GM19035 (cell line): ENCODE measurements around the gene LMAN2L.

Source experiments
- ATAC-seq: cut with Tn5 transposase; IDR thresholded peaks from one replicate; pipeline ENCODE4 v1.9.1; 2021; ENCODE audit not compliant: unreplicated experiment

The LMAN2L gene, protein sequence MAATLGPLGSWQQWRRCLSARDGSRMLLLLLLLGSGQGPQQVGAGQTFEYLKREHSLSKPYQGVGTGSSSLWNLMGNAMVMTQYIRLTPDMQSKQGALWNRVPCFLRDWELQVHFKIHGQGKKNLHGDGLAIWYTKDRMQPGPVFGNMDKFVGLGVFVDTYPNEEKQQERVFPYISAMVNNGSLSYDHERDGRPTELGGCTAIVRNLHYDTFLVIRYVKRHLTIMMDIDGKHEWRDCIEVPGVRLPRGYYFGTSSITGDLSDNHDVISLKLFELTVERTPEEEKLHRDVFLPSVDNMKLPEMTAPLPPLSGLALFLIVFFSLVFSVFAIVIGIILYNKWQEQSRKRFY

DNA sequence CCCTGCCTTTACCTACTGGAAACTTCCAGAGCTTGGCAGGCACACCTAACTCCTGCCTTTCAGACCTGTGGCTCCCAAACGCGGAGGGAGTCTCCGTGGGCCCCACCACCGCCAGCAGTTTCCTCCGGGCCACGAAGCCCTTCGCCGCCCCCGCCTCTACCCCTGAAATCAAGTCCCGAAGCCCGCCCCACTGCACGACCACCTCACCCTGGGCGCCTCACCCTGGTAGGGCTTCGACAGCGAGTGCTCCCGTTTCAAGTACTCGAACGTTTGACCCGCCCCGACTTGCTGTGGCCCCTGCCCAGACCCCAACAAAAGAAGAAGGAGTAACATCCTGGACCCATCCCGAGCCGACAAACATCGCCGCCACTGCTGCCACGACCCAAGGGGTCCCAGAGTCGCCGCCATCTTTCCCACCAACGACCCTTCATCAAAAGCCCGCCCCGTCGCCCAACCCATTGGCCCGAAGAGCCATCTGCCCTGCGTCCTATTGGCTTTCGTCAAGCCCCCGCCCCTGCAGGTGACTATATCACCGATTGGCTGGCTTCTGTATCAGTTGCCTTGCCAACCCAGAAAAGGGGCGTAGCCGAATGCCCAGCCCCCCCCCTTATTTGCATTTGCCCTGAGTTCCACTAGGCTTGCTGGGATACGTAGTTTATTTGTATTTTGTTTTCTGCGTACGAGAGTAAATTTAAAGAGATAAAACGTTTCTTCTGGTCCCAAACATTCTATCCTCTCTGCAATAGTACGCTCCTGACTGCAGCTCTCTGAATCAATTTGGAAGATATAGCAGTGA, at the start of gene LMAN2L:
Gene LMAN2L, minus strand, starts transcription at position 432 of the 796 bp plus-strand sequence. Its CDS starts 24 bp downstream, at position 408.
- peak; percentile 99 for ATAC-seq

DNA sequence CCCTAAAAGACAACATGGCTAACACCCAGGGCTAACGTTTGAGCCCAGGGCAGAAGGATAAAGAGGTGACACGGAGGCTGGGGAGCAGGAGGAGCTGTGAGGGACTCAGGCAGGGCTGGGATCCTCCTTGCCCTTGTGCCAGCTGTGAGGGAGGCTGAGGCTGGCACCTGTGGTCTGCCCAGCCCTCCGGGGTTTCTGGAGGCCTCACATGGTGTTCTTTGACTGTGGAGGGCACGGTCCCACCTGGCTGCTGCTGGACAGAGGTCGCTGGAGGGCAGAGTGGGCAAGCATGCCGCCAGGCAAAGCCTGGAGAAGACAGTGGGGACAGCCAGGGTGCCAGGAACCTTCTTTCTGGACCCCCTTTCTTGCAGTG, 49.4 kb upstream of the LMAN2L start:
- no peak for ATAC-seq

DNA sequence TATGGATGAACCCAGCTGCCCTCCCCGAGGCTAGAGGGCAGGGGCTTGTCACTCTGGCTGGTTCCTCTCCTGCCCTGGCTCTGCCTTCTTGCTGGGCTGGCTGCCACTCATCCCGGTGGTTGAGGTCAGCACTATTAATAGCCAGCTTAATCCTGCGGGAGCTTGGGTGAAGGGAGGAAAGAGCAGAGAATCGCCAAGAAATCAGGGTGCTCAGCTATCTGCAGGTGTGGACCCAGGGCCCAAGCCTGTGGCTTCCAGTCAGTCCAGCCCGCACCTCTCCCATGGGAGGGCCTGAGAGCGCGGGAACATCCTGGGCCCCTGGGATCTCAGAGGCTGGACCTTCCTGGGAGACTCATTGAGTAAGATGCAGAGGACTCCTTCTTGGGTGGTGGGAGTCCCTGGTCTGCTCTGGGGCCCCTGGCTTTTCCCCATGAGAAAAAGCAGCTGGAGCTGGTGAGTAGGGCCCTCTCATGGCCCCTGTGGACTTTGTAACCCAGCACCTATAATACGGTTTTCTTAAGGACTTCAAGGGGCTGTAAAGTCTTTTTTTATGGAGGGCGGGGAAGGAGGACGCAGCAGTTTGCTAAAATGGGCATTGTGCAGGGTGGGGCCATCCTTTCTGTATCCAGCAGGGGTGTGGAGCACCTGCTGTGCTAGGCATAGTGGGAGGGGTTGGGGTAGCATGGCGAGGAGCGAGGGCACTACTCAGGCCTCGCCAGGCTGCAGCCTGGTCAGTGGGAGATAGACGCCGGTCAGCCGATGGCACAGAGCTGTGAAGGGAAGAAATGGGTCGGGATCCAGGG, 48.8 kb upstream of the LMAN2L start:
- ATAC-seq: no peak

- no peak for ATAC-seq
Measured at GRCh38 chr2:96787411-96787810, 47.5 kb upstream of the LMAN2L start.

DNA sequence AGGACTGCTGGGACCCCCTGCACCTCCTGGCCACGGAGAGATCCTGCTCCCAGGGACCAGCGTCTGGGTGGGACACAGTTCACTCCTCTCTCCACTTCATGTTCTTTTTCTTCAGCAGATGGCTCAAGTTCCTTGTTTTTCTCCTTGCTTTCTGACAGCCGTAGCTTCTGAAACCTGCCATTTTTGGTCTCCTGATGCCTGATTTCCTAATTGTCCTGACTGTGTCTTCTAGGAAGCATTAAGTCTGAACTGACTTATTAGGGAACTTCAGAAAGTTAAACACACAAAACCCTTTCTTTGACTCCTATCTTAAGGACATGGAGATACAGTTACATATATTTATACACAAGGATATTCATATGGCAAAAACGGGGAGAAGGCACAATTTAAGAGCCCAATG, 43.5 kb upstream of the LMAN2L start:
- ATAC-seq: no peak

GRCh38 chr2:96775160-96775559, 35.3 kb upstream of the LMAN2L start:
- no peak for ATAC-seq

DNA sequence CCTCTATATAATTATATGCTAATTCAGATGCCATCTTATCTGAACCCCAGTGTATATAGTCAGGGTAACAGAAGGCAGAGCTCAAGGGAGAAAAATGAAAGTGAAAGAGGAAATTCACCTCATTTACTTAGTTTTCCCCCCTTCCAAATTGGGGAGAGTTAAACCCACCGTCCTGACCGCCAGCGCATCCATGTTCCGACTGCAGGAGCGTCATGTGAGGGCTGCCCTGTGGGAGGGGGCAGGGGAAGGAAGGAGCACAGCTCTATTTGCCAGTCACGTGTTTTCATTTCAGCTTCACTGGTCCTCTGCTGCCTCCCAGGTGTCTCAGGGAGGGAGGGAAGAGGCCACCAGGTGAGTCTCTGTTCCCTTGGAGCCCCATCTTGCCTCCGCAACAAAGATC, 34.1 kb upstream of the LMAN2L start:
- ATAC-seq: no peak

DNA sequence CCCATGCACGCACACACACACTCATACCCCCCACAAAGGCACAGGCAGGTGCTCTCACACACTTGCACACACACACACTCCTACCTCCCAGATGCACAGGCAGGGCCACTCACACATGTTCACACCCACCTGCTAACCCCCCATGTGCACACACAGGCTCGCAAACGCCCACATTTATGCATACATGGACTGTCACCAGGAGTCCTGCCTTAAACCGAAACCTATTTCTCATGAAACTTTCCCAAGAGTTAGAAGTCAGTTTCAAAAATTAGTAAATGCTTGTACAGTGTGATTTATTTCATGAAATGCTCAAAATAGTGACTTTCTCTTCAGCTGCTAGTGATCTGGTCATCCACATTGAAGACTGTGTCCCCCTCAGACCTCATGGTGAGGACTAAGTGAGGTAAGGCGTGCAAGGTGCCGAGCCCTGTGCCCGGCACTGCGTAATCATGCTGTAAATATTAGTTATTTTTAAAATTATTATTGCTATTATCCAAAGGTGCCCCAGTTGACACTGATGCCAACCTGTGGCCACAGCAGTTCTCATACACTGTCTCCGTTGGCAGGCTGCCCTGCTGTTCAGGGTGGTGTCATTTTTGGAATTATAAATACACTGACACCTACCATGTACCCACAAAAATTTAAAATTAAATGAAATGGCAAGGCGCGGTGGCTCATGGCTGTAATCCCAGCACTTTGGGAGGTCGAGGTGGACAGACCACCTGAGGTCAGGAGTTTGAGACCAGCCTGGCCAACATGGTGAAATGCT, 33.2 kb upstream of the LMAN2L start:
- no peak for ATAC-seq

- no peak for ATAC-seq
Measured at GRCh38 chr2:96771796-96772618, 32.1 kb upstream of the LMAN2L start.

DNA sequence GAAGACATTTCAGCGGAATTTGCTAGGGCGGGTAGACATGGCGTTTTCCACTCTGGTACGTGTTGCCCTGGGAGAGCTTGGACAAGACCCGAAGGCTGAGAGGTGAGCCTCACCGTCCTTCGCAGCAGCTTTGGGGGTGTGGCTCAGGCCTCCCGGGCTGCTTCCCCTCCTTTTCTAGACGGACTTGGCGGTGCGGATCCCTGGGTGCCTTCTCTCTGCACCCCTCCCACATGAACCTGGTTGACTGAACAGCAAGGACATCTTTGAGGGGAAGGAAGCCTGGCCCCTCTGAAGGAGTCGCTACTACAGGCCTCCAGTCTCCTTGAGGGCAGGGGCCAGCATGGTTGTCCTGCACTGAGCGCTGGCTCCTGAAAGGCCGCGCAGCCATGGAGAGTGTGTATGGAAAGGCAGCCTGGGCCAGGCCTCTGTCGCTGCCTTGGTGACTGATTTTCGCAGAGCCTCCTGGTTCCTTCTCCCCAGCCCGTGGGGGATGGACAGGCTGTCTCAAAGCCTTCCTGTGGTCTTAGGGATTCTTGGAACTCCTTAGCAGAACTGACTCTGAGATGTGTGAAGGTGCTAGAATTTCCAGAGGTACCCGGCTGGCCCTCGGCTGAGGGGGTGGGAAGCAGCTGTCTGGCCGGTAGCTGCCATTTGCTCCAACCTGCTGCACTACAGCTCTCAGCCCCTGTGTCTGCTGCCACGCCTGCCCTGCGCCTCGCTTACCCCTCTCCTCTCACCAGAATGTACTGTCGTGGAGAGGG, 30.8 kb upstream of the LMAN2L start:
- no peak for ATAC-seq

GRCh38 chr2:96769814-96770213, 29.9 kb upstream of the LMAN2L start:
- ATAC-seq: no peak

DNA sequence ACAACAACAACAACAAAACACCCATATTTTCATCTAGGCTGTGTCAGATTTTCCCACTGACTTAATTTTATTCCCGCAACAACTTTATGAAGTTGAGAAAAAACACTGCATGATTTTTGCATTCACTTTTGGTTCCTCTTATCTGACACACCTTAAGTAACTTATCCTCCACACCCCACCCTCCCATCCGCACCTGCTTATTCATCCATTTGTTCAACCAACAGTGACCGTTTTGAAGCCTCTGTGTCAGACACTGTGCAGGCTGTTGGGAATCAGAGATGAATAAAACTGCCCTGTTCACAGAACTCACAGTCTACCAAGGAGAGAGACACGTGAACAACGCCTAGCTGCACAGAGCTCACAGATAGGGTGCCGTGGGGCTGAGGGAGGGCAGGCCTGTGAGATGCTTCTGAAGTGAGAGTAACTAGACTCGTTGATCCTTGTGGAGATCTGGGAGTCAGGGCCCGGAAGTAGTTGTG, 28.3 kb upstream of the LMAN2L start:
- ATAC-seq: no peak

DNA sequence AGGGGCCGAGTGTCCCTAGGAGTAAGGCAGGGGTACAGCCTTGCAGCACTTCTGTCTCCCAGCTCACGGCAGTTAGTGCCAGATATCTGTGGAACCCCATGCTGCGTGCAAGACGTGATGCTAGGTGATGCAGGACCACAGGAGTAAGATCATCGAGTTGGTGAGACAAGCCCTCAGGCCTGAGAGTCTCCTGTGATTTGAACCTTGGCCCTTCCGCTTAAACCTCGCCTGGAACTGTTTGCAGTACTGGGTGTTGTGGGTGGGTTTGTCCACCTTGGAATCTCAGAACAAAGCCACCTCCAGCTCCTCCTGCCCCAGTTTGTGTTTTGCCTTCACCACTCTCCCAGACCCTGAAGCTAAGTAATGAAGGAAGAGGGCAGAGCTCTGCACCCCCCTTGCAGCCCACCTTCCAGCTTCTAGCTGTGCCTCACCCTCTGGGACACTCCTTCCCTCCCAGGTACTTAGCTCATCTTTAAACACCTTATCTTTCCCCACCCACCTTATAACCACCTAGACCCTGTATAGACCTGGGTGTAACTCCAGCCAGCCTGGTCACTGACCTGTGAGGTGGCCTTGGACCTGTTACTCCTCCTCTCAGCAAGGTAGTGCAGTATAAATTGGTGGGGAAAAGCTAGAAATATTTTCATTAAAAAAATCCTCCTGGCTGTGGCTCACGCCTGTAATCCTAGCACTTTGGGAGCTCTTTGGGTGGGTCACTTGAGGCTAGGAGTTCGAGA, 27.4 kb upstream of the LMAN2L start:
- ATAC-seq: no peak

DNA sequence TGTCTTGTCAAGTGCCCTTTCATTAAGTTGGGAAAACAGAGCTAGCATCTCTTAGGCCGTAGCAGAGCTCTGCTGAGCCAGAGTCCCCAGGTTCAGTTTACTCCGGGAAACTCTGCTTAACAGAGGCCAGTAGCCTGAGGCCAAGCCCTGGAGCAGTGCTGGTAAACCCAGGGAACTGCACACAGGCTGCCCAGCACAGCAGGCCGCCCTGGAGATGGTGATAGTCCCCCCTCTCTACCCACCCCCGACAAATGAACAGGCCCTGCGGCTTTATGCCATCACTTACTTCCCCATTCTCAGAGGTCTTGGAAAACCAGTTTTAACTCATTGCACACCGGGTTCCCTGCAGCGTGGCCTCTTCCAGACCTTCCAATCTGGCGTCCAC, 24.4 kb upstream of the LMAN2L start:
- no peak for ATAC-seq

DNA sequence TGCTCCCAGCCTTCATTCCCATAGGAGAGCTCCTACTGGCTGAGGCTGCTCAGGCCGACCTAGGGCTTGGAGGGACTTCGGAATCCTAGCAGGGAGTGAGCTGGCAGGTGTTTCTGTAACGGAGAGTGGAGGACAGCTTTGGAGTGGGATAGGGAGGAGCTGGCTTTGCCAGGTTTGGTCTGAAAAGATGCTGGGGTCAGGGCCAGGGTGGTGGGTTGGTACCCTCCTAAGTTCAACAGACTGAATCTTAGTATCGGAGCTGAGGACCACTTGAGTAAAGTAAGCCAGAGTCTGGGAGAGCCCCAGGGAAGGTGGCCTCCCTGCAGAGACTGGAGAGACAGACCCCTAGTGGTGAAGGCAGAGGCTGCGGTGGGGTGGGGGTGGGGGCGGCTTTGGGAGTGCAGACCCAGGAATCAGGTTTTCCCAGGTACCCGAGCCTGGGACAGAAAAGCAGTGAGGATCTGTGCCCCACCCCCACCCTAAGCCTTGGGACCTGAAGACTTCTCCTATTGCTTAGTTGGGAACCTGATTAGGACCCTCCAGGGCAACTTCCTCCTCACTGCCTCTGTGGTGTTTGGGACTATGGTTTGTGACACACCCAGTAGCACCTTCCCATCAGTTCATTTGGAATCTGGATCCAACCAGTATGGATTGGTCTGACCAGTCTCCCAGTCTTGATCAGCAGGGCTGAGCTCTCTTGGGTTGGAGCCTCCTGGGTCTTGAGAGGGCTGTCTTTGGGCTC, 23.8 kb upstream of the LMAN2L start:
- ATAC-seq: no peak

- no peak for ATAC-seq
Measured at GRCh38 chr2:96762529-96763311, 22.9 kb upstream of the LMAN2L start.
